Glomerular endothelial cell (primary cell): ENCODE data around the gene GDNF. TPM values are rescaled to one million over a fixed set of nuclear protein-coding genes. Genes with fewer than 3 reads are reported as not detected.
"Not testable (repeated sequence)": the region's sequence is repeated elsewhere in the genome, so short reads cannot be mapped to it uniquely, and the experiment has no call there.

Experiments
- DNase-seq: peaks from one replicate; pipeline ENCODE4 v3.0.0-alpha.2; 2011; ENCODE audit warnings: low read depth, low spot score; ENCODE audit errors: extremely low read depth
- total RNA-seq: library from RNA; depleted of rRNA; stranded (reverse); fragments of >200 nt; gene quantifications from 2 replicates; pipeline ENCODE4 v1.2.3, GENCODE V29; 2015

The GDNF gene
- total RNA-seq, 1 donor from 2014 or later, result not detected

DNA sequence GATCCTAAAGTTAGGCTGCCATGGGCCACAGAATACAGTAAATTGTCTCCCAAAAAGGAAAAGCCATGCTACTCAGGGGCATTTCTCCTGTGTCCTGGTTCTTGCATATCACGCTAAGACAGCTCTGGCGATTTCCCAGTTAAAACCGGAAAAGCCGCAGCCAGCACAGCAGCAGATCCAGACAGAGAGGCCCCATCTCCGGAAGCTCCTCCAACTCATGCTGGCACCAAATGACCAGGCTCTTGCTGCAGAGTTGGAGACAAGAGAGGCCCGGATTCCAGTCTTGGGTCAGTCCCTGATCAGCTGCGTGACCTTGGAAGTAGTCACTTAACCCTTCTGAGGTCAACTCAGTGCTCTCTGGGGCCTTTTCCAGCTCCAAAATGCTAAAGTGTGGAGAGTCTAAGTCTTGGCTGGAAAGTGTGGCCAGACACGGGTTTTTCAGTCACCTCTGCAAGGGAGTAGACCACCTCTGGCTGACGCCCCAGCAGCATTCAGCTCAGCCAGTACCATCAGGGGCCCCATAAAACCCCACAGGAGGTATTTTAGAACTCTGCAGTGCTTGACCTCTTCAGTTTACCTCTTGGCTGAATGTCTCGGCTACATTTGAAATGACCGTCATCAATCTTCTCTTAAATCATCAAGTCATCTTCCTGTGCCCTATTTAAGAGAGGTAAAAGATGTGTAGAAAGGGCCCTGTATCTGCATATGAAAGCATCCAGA lies 16.2 kb downstream of the GDNF start:
- DNase-seq, result no peak

- no peak for DNase-seq
Measured at GRCh38 chr5:37816883-37817282, 23.0 kb downstream of the GDNF start.

GRCh38 chr5:37816331-37816730 lies 23.5 kb downstream of the GDNF start:
- DNase-seq, result no peak

DNA sequence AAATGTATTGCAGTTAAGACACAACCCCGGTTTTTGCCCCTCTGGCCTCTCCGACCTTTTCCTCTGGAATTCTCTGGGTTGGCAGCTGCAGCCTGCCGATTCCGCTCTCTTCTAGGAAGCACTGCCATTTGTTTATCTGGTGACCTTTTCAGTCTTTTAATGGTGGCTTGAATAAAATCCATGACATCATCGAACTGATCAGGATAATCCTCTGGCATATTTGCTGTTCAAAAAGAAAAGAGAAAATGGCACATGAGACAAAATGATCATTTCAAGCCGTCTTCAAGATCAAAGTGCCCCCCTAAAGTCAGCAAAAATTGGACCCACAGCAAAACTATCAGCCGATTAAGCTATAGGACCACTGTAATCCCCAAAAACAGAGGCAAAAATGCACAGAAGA lies 23.9 kb downstream of the GDNF start:
- no peak for DNase-seq

DNA sequence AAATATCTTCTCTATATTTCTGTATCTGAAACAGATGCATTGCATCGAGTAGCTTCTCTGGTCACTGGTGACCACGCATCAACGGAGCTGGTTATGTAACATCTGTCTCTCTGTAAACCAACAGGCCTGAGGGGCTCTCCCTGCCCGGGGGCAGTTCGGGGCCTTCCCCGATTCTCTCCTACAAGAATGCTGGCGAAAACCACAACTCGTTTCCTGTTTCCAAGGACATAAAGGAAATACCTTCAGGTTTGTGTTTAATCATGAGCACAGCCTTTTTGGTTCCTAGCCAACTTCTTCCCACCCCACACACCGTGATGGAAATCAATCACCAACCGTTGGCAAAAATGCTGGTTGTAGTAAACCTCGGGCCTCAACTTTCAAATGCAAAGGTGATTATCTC lies 25.1 kb downstream of the GDNF start:
- DNase-seq, result no peak

DNA sequence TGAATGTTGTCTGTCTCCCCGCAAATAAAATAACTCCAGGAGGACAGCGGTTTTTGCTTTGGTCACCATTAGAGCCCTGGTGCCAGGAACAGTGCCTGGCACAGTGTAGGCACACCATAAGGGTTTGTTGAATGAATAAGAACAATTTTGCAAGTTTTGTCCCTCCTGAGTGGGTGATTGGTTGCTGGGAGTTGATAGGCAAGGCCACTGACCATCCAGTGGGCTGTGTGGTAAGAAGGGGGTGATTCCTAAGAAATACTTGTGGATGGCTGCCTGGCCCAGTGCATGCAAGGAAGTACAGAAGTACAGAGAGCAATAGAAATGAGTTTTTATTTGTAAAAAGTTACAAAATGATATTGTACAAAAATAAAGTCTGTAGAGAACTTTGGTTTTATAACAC lies 27.5 kb downstream of the GDNF start:
- DNase-seq, result no peak

DNA sequence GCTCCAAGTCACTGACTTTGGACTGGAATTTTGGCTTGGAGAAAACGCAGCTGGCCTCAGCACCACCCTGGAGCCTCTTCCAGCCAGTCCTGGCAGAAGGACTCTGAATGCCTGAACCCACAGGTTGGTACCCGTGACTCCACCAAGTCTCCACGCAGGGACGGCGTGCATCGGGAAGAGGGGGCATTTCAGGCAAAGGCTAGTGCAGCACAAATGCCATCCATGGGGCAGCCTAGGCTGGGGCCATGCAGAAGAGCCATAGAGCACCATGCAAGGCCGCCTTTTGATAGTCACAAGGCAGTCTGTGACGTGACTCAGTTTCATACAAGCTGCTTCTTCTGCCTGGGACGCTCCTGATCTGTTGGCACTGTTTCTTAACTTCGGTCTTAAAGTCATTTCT lies 28.0 kb downstream of the GDNF start:
- DNase-seq, result no peak

DNA sequence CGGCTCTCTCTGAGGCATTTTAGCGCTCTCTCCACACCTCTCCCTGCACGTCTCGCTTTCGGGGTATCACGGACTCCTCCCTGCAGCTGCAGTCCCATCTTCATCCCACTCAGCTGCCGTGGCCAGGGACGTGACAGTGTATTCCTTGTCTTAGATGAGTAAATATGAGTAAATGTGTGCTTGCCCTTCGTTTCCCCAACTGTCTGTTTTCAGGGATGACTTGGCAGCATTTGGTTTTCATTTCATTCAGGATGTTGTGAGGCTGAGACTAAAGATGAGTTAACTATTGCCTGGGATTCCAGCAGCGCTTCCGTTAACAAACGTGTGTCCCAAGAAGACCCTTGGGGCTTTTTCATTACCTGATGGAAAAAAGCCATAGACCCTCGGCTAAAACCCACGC lies 29.5 kb downstream of the GDNF start:
- DNase-seq, result no peak

- DNase-seq, result no peak
Measured at GRCh38 chr5:37808945-37809344, 30.9 kb downstream of the GDNF start.

GRCh38 chr5:37807621-37808301 lies 32.1 kb downstream of the GDNF start:
- DNase-seq, result no peak

DNA sequence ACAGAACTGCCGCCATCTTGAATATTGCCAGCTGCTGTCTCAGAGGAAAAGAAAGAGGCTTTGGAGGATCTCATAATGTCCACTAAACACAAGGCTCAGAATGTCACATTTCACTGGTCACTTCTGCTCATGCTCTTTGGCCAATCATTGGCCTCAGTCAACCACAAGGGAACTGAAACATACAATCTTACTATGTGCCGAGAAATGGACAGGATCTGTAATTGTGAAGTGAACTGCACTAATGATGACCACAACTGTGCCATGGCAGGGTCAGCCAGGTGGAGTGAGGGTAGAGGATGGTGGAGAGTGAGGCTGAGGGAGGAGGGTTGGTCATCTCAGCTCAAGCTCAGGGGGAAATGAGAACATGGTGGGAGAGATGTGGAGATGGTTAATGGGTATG lies 32.8 kb downstream of the GDNF start:
- DNase-seq, result no peak

DNA sequence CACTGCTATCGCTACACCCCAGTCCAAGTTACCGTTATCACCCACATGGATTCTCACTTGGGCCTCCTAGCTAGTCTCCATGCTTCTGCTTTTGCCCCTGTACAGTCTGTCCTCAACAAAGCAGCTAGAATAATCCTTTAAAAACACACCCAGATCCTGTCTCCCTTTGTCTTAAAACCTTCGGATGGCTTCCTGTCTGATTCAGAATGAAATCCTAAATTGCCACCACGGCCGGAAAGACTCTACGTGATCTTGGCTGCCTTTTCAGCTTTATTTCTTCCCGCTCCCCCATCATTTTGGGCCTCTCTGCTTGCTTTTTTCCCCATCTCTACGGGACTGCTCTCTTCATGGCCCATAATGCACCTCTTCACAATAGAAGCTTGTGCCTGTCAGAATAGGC lies 33.4 kb downstream of the GDNF start:
- DNase-seq, result no peak

GRCh38 chr5:37806016-37806415 lies 33.8 kb downstream of the GDNF start:
- no peak for DNase-seq

DNA sequence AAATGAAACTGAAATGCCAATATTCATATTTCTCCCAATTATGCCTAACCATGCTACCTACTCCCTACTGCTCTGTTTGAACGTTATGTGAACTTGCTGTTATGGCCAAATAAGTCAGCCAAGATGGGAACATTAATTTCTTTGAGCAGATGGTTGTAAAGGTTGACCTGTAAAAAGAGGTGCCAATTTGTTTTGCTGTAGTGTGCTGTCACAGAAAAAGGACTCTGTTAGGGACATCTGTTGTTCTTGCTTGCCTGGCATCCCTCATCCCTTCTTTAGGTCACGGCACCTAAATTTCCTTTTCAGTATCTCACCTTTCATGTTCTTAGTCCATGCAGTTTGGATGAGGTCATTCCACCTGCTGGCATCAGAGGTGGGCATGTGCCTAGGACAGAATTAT lies 35.4 kb downstream of the GDNF start:
- no peak for DNase-seq

GRCh38 chr5:37803487-37803886 lies 36.4 kb downstream of the GDNF start:
- DNase-seq, result no peak

GRCh38 chr5:37801521-37801920 lies 38.3 kb downstream of the GDNF start:
- DNase-seq, result no peak

- DNase-seq, result no peak
Measured at GRCh38 chr5:37799865-37800421, 39.9 kb downstream of the GDNF start.

DNA sequence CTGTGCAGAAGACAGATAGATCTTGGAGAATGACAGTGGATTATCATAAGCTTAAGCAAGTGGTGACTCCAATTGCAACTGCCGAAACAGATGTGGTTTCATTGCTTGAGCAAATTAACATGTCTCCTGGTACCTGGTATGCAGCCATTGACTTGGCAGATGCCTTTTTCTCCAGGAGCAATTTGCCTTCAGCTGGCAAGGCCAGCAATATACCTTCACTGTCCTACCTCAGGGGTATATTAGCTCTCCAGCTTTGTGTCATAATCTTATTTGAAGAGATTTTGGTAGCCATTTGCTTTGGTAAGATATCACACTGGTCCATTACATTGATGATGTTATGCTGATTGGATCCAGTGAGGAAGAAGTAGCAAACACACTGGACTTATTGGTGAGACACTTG lies 43.4 kb downstream of the GDNF start:
- DNase-seq, result not testable (repeated sequence)

- not testable (repeated sequence) for DNase-seq
Measured at GRCh38 chr5:37795292-37795691, 44.5 kb downstream of the GDNF start.

GRCh38 chr5:37792975-37793631 lies 46.7 kb downstream of the GDNF start:
- no peak for DNase-seq

DNA sequence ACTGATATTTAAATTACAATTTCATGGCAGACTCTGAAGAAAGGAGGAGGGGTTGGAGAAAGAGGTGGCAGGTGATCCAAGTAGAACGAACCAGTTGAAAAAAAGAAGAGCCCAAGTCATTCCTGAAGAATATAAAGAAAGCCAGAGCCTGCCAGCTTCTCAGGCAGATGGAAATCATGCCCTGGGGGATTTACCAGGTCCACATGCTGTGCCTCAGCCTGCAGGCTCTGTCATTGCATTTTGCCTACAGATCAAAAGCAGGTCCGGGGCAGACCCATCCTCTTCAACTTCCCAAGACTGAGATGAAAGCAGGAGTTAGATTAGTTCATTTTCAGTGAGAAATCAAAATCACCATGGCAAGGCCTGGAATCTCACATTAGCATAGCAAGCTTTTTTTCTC lies 48.5 kb downstream of the GDNF start:
- DNase-seq, result no peak

GRCh38 chr5:37789991-37790390 lies 49.9 kb downstream of the GDNF start:
- no peak for DNase-seq
